ENCODE data around the gene LDB1. TPM values are rescaled to one million over a fixed set of nuclear protein-coding genes. Genes with fewer than 3 reads are reported as not detected.

Gene LDB1
- total RNA-seq, 1 experiment from 2014 or later, result 20.6 TPM

GRCh38 chr10:102113261-102113955 is 6.8 kb downstream of the LDB1 start:
- no peak for DNase-seq (ENCODE audit: low read depth)

GRCh38 chr10:102112210-102112817 is 7.9 kb downstream of the LDB1 start:
- DNase-seq (ENCODE audit: low read depth), result no peak

DNA sequence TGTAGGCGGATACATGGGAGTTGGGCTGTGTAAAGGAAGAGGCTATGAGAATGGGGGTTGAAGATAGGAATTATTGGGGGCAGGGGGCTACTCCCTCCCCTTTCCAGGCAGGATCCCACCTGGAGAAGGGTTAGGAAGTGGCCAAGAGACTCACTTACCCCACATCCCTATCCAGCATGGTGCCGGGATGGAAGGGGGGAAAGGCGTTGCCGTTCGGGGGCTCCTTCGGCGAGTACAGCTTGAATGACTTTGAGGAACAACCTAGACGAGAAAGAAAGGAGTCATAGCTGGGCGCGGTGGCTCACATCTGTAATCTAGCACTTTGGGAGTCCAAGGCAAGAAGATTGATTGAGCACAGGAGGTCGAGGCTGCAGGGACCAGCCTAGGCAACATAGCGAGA is 8.9 kb downstream of the LDB1 start:
- no peak for DNase-seq (ENCODE audit: low read depth)

- DNase-seq (ENCODE audit: low read depth), result no peak
These were observed 10.7 kb downstream of the LDB1 start for GRCh38 chr10:102109166-102110116.

DNA sequence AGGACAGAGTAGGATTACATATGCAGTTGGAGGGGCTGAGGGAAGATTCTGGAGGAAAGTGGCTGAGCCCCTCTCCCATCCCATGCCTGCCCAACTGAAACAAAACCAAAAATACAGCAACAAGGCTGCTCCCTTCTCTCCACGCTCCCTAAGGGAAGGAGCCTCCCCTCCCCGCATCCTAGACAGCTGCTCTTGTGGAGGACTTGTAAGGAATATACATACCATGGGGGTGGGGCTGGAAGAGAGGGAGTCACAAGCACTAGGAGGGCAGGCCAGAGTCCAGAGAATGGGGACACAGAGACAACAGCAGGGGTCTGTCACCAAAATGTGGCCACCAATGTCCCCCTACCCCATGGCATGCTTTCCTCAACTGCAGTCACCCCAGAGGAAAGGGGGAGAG is 13.2 kb downstream of the LDB1 start:
- DNase-seq (ENCODE audit: low read depth), result no peak

GRCh38 chr10:102102421-102102820 is 17.7 kb downstream of the LDB1 start:
- no peak for DNase-seq (ENCODE audit: low read depth)

DNA sequence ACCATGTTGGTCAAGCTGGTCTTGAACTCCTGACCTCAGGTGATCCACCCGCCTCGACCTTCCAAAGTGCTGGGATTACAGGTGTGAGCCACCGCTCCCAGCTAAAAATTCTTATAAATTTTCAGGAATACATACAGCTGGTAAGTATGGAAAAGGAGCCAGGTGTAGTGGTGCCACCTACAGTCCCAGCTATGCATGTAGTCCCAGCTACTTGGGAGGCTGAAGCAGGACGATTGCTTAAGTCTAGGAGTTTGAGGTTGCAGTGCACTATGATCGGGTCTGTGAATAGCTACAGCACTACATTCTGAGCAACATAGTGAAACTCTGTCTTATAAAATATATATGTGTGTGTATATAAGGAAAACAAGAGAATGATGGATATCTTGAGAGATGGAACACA is 19.0 kb downstream of the LDB1 start:
- DNase-seq (ENCODE audit: low read depth), result no peak

GRCh38 chr10:102096449-102096848 is 23.7 kb downstream of the LDB1 start:
- no peak for DNase-seq (ENCODE audit: low read depth)

GRCh38 chr10:102090772-102091171 is 29.4 kb downstream of the LDB1 start:
- DNase-seq (ENCODE audit: low read depth), result peak; percentile 24

- no peak for DNase-seq (ENCODE audit: low read depth)
These were observed 34.0 kb downstream of the LDB1 start for GRCh38 chr10:102086196-102086595.

- no peak for DNase-seq (ENCODE audit: low read depth)
These were observed 34.8 kb downstream of the LDB1 start for GRCh38 chr10:102085336-102085735.

GRCh38 chr10:102083541-102083940 is 36.6 kb downstream of the LDB1 start:
- DNase-seq (ENCODE audit: low read depth), result no peak

GRCh38 chr10:102072673-102073527 is 47.3 kb downstream of the LDB1 start:
- peak; percentile 58 for DNase-seq (ENCODE audit: low read depth)

DNA sequence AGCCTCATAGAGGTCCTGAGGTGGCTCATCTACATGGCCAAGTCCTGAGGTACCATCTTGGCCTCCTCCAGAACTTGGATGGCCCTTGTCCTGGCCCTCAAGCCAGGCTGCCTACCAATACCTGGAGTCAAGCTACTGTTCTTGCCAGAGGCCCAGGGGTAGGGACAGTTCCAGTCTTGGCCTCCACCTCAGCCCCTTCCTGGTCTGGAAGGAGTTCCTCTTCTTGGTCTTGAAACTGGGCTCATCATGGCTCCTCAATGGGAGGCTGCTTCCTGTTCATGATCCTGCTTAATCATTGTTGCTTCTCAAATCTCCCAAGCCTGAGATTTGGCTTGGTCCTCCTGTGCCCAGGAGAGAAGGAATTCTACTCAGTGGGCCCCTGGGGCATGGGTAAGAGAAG is 51.1 kb downstream of the LDB1 start:
- DNase-seq (ENCODE audit: low read depth), result no peak

DNA sequence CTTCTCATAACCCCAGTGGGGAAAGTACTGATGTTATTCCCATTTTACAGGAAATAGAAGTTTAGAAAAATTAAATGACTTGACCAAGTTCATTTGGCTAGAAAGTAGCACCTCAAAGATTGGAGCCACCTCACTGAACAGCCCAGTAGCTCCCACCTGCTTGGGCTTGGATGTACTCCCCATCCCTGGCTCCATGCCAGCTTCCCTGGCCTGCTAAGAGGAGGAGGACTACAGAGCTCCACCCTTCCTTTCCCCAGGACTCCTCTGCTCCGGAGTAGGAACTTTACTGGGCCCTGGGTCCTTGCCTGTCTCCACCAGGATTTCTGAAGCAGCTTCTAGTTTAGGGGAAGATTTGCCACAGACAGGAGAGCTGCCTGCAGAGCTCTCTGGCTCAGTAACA is 52.0 kb downstream of the LDB1 start:
- DNase-seq (ENCODE audit: low read depth), result peak; percentile 19

DNA sequence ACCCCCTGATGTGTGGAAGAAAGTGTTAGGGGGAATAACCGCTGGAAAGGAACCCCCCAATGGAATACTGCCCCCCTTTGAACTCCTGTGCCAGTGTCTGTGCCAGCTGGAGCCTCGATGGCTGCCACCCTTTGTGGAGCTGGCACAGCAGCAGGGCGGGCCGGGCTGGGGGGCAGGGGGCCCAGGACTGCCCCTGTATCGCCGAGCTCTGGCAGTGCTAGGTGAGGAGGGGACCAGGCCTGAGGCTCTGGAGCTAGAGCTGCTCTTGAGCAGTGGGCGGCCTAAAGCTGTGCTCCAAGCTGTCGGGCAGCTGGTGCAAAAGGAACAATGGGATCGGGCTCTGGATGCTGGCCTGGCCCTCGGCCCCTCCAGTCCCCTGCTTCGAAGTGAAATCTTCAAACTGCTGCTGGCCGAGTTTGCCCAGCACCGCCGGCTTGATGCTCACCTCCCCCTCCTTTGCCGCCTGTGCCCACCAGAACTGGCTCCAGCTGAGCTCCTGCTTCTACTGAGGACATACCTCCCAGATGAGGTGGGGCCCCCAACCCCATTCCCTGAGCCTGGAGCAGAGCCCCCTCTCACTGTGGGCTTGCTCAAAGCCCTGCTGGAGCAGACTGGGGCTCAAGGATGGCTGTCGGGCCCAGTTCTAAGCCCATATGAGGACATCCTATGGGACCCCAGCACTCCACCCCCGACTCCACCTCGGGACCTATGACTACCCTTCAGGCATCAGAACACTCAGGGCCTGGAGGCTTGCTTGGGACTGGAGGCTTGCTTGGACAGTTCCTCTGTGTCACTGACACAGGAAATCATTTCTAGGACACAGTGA is 52.9 kb downstream of the LDB1 start:
- no peak for DNase-seq (ENCODE audit: low read depth)

GRCh38 chr10:102066399-102067088 is 53.6 kb downstream of the LDB1 start:
- DNase-seq (ENCODE audit: low read depth), result no peak

DNA sequence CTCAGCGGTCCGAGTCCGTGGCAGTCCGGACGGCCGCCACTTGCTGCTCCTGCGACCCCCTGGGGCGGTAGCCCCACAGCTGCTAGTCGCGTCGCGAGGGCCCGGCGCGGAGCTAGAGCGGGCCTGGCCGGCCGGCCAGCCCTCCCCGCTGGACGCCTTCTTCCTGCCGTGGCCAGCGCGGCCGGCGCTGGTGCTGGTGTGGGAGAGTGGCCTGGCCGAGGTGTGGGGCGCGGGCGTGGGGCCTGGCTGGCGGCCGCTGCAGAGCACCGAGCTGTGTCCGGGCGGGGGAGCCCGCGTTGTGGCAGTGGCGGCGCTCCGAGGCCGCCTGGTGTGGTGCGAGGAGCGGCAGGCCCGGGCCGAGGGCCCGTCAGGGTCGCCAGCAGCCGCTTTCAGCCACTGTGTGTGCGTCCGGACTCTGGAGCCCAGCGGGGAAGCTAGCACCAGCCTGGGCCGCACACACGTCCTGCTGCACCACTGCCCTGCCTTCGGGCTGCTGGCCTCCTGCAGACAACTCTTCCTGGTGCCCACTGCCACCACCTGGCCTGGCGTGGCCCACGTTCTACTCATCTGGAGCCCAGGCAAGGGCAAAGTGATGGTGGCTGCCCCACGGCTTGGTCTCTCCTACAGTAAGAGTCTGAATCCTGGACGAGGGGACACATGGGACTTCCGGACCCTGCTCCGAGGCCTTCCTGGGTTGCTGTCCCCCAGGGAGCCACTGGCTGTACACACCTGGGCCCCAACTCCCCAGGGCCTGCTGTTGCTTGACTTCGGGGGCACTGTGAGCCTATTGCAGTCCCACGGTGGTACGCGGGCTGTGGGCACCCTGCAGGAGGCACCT is 54.4 kb downstream of the LDB1 start:
- peak; percentile 29 for DNase-seq (ENCODE audit: low read depth)

DNA sequence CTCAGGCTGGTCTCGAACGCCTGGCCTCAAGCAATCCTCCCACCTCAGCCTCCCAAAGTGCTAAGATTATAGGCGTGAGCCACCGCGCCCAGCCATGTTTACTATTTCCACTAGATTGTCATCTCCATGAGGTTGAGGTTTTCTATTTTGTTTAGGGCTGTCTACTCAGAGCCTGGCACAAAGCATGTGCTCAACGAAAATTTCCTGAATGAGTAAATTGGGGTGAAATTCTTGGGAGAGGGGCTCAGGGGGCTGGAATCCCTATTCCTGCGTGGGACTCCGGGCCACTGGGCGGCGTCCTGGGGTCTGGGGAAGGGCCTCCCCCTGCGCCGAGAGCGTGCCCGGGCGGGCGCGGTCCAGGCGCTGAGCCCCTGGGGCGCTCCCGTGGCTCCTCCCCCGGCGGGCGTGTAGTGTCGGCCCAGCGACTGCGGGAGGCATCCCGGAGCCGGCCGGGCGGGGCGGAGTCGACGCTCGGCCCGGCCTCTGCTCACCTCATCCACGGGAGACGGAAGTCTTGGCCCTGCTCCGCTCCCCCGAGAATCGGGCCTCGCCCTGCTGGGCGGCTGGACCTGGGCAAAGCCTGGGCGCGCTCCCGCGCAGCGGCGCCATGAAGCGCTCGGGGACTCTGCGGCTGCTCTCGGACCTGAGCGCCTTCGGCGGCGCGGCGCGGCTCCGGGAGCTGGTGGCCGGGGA is 55.2 kb downstream of the LDB1 start, which contains the start of gene HPS6:
TSS of gene HPS6 (plus strand) at position 482 of the 693 bp plus-strand sequence. CDS start at position 608, 126 bp downstream.
- peak; percentile 90 for DNase-seq (ENCODE audit: low read depth)
